Smooth muscle cell (in vitro differentiated cells): ENCODE results near the gene CRMP1. TPM values are rescaled to one million over a fixed set of nuclear protein-coding genes. Genes with fewer than 3 reads are reported as not detected.

ENCODE experiments used
- DNase-seq: peaks from one replicate; lab custom pipeline; 2025; ENCODE audit not compliant: unreplicated experiment; lab: John Stamatoyannopoulos, UW
- H2AFZ ChIP-seq: fragments of 200-600 bp; sonication (generic); 2 replicates; pipeline ENCODE4 v1.6.0; 2016; ENCODE audit warnings: antibody characterized with exemption, low read depth, mild to moderate bottlenecking
- H3F3A ChIP-seq: fragments of 200-600 bp; sonication (generic); 2 replicates; pipeline ENCODE4 v1.6.0; 2017; ENCODE audit warnings: antibody characterized with exemption, low read depth
- H3K27ac ChIP-seq: fragments of 200-600 bp; sonication (generic); 2 replicates; pipeline ENCODE4 v1.5.1; 2016; ENCODE audit warnings: low read depth, mild to moderate bottlenecking
- H3K27me3 ChIP-seq: fragments of 200-600 bp; sonication (generic); 2 replicates; pipeline ENCODE4 v1.6.1; 2016; ENCODE audit warnings: low read depth, mild to moderate bottlenecking
- H3K36me3 ChIP-seq: fragments of 200-600 bp; sonication (generic); 2 replicates; pipeline ENCODE4 v1.5.1; 2016; ENCODE audit warnings: low read depth
- H3K4me1 ChIP-seq: fragments of 200-600 bp; sonication (generic); 2 replicates; pipeline ENCODE4 v1.5.1; 2016; ENCODE audit warnings: low read depth
- H3K4me2 ChIP-seq: fragments of 200-600 bp; sonication (generic); 2 replicates; pipeline ENCODE4 v1.6.0; 2016; ENCODE audit warnings: mild to moderate bottlenecking
- H3K4me3 ChIP-seq: fragments of 200-600 bp; sonication (generic); 2 replicates; pipeline ENCODE4 v1.5.1; 2016; ENCODE audit warnings: mild to moderate bottlenecking
- H3K79me2 ChIP-seq: fragments of 200-600 bp; sonication (generic); 2 replicates; pipeline ENCODE4 v1.6.0; 2016; ENCODE audit warnings: low read depth, mild to moderate bottlenecking
- H3K9ac ChIP-seq: fragments of 200-600 bp; sonication (generic); 2 replicates; pipeline ENCODE4 v1.6.0; 2016; ENCODE audit warnings: low read depth
- H3K9me3 ChIP-seq: fragments of 200-600 bp; sonication (generic); replicated peaks from 2 replicates; pipeline ENCODE4 v1.5.1; 2016; ENCODE audit warnings: low read depth
- H4K20me1 ChIP-seq: fragments of 200-600 bp; sonication (generic); 2 replicates; pipeline ENCODE4 v1.6.0; 2016; ENCODE audit warnings: low read depth
- WGBS: methylation state at CpG from one replicate; pipeline ENCODE4 v1.1.7; 2016; ENCODE audit warnings: low lambda C conversion rate; 5-methylcytosine and 5-hydroxymethylcytosine counted together
- polyA plus RNA-seq: library from polyadenylated mRNA; unstranded; fragments of >200 nt; fragmentation: Nextera tagmentation; extraction: Ambion mirVana; gene quantifications from 2 replicates; pipeline ENCODE4 v1.2.1, GENCODE V29; 2016
- total RNA-seq: library from RNA; depleted of rRNA; stranded (reverse); fragments of >200 nt; gene quantifications from 2 replicates; pipeline ENCODE4 v1.2.3, GENCODE V29; 2014
- TF ChIP-seq, protein P1 (sequence below): fragments of 200-600 bp; sonication (generic); IDR thresholded peaks from 2 replicates; pipeline ENCODE4 v1.5.1; 2017; ENCODE audit warnings: borderline replicate concordance, mild to moderate bottlenecking, antibody characterized with exemption; ENCODE audit not compliant: insufficient read depth, poor library complexity, severe bottlenecking

The CRMP1 gene
- total and polyA plus RNA-seq, 2 experiments from 2014 or later: 12.5 to 18.6 TPM

DNA sequence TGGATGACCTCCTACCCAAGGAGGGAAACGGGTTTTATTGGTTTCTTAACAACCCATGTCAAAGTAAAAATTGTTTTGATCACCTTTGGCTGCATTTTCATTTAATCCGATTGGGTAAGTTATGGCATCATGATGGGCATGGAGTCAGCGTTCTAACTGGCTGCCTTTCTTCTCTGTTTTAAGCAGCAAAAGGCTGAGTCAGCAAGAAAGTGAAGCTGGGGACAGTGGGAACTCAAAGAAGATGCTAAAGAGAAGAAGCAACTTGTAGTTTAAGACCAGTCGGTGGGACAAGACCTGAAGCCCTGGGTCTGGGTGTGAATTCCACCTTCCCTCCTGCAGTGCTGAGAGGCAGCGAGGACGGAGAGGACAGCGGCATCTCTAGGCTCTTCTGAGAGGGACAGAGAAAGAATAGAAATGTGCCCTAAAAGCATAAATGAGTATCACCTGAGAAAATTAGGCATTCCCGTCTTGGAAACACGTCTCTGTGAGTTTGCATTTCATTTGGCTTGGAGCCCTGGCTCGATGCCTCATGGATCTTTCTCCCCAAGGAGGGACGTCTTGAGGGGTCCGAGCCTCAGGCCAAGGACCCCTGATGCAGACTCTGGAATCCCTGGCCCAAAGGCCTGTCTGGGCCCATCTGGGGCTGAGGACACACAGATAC lies 82.0 kb downstream of the CRMP1 start:
- TF ChIP-seq, protein P1, sequence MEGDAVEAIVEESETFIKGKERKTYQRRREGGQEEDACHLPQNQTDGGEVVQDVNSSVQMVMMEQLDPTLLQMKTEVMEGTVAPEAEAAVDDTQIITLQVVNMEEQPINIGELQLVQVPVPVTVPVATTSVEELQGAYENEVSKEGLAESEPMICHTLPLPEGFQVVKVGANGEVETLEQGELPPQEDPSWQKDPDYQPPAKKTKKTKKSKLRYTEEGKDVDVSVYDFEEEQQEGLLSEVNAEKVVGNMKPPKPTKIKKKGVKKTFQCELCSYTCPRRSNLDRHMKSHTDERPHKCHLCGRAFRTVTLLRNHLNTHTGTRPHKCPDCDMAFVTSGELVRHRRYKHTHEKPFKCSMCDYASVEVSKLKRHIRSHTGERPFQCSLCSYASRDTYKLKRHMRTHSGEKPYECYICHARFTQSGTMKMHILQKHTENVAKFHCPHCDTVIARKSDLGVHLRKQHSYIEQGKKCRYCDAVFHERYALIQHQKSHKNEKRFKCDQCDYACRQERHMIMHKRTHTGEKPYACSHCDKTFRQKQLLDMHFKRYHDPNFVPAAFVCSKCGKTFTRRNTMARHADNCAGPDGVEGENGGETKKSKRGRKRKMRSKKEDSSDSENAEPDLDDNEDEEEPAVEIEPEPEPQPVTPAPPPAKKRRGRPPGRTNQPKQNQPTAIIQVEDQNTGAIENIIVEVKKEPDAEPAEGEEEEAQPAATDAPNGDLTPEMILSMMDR: no peak

DNA sequence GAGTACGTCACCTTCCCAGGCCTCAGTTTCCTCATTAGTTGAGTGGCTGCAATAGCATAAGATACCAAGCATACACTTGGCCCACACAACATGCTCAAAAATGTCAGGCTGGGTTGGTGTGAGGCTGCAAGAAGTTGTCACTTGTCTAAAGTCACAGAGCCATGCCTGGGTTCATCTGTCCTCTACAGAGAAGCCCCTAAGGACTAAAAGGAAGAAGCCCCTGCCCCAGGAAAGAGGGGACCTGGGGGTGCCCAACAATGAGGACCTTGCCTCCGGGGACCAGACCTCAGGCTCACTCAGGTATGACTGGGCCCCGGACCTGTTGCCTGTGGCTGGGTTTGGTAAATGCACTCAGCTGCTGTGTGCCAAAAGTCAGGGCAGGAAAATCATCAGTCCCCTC lies 82.7 kb downstream of the CRMP1 start:
- no peak overlapping the region for H3K4me3 ChIP-seq
- no peaks in the 10 kb centered on the region for H3K36me3 ChIP-seq
- no peaks in the 10 kb centered on the region for H3K27me3 ChIP-seq
- no peaks in the 10 kb centered on the region for H3F3A ChIP-seq
- no peaks in the 10 kb centered on the region for H3K79me2 ChIP-seq
- H3K27ac ChIP-seq: no peak overlapping the region
- H3K4me2 ChIP-seq: no peak overlapping the region
- WGBS: 100% methylated on average over 3 of the region's 3 CpGs
- no peaks in the 10 kb centered on the region for H3K4me1 ChIP-seq
- H3K9ac ChIP-seq: no peak overlapping the region
- TF ChIP-seq, protein P1: no peak
- no peak overlapping the region for H2AFZ ChIP-seq
- H4K20me1 ChIP-seq: peaks cover 26% of the 10 kb centered on the region
- no peak for DNase-seq
- H3K9me3 ChIP-seq: no peaks in the 10 kb centered on the region

More for the DNA sequence above, 82.0 kb downstream of the CRMP1 start:
- H3K4me2 ChIP-seq: no peak overlapping the region
- H3F3A ChIP-seq: no peaks in the 10 kb centered on the region
- H3K27me3 ChIP-seq: no peaks in the 10 kb centered on the region
- H4K20me1 ChIP-seq: peaks cover 34% of the 10 kb centered on the region
- H3K79me2 ChIP-seq: no peaks in the 10 kb centered on the region
- WGBS: 89% methylated on average over 12 of the region's 12 CpGs
- H3K36me3 ChIP-seq: no peaks in the 10 kb centered on the region
- H3K4me3 ChIP-seq: no peak overlapping the region
- no peaks in the 10 kb centered on the region for H3K4me1 ChIP-seq
- H3K9me3 ChIP-seq: no peaks in the 10 kb centered on the region
- DNase-seq: no peak
- H2AFZ ChIP-seq: no peak overlapping the region
- no peak overlapping the region for H3K27ac ChIP-seq
- no peak overlapping the region for H3K9ac ChIP-seq

DNA sequence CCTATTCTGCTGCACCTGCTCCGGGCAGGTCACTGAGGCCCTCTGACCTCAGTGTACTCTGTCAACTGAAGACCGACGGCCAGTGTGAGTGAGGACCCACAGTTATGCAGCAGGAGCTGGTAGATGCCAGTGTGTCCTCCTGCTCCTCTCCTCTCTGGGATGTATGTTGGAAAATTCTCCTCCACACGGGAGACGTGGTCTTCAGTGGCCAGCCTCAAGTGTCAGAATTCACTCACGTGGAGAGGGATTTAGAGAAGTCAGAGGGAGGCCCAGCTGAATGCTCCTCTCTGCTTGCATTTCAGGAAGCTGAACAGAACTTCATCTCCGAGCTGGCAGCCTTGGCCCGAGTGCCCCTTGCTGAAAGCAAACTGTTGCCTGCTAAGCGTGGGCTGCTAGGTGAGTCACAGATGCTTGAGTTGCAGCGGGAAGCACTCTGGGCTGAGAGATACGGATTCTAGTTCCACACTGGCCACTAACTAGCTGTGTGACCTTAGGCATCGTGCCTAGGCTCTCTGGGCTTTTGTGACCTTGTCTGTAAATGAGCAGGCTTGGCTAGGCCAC lies 83.6 kb downstream of the CRMP1 start:
- no peaks in the 10 kb centered on the region for H3K79me2 ChIP-seq
- 92% methylated on average over 12 of the region's 12 CpGs for WGBS
- no peaks in the 10 kb centered on the region for H3K36me3 ChIP-seq
- H3K4me3 ChIP-seq: no peak overlapping the region
- no peaks in the 10 kb centered on the region for H3K27me3 ChIP-seq
- H4K20me1 ChIP-seq: peaks cover 18% of the 10 kb centered on the region
- no peaks in the 10 kb centered on the region for H3K4me1 ChIP-seq
- no peak overlapping the region for H2AFZ ChIP-seq
- no peak for DNase-seq
- H3K9ac ChIP-seq: no peak overlapping the region
- no peak overlapping the region for H3K27ac ChIP-seq
- TF ChIP-seq, protein P1: no peak
- H3F3A ChIP-seq: no peaks in the 10 kb centered on the region
- H3K9me3 ChIP-seq: no peaks in the 10 kb centered on the region
- H3K4me2 ChIP-seq: no peak overlapping the region
